Left kidney (tissue), 2 donors: ENCODE results near the gene BUB1B. TPM values are rescaled to one million over a fixed set of nuclear protein-coding genes. Genes with fewer than 3 reads are reported as not detected.

ENCODE experiments used
- DNase-seq: peaks from one replicate; pipeline ENCODE4 v3.0.0-alpha.2; 2013
- polyA plus RNA-seq: library from polyadenylated mRNA; unstranded; fragments of 120-200 nt; gene quantifications from one replicate; pipeline ENCODE4 v1.2.1, GENCODE V29; 2013; ENCODE audit not compliant: insufficient read length

Gene BUB1B
- polyA plus RNA-seq, 1 donor, result 45.9 TPM

GRCh38 chr15:40240619-40241221 lies 79.9 kb downstream of the BUB1B start:
- no peak for DNase-seq

DNA sequence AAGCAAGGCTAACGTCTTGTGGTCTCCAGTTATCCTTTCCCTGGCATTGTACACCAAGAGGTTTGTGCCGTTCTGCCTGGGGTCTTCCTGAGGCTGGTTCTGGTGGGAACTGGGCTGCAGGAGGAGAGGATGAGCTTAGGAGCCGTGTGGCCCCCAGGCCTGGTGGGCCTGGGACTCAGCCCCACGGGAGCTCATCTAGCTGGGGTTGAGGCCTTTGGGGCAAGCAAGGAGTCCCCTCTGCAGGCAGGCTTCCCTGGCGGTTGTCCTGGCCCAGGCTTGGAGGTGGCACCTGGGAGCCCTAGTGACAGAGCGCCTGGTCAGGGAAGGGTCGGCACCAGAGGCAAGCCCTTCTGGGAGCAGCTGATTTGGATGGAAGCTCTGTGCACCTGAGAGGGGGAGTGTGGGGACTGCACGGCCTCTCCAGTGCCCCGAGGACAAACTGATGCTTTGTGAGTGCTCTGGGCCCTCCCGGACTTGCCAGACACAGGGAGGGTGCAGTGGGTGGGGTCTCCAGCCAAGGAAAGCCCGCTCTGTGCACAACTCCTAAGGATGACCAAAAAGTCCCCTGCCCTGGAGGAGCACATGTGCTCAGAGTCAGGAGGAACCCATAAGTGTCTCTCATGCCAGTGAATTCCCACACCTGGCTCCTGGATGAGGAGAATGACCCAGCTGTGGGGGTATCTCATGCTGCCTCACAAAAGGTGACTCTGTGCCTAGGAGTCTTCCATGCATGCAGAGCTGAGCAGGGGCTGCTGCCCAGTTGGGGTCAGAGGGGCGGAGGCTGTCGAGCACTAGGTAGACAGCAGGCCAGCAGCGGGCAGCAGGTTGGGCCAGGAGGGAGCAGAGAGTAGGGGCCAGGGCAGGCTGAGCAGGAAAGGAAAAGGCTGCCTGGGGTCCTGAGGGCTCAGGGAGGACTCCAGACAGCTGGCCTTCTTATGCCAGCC lies 80.7 kb downstream of the BUB1B start:
- DNase-seq, result no peak

- no peak for DNase-seq
Measured at GRCh38 chr15:40242213-40242599, 81.3 kb downstream of the BUB1B start.

DNA sequence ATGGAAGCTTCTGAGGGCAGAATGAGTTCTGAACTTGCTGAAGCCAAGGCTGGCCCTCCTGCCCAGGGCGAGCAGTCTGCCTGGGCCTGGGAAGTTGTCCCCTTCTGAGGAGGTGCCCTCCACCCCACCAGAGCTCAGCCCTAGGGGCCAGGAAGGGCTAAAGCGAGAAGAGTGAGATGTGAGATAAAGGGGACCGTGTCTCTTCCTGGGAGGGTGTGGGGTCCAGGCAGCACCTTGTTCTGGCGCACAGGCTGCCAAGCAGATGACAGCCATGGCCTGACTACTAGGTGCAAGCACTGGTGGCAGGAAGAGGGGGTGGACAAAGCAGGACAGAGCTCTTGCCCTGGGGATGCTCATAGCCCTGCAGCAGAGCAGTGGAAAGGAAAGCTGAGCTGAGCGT lies 81.7 kb downstream of the BUB1B start:
- no peak for DNase-seq

- DNase-seq, result no peak
Measured at GRCh38 chr15:40243126-40243810, 82.4 kb downstream of the BUB1B start.

DNA sequence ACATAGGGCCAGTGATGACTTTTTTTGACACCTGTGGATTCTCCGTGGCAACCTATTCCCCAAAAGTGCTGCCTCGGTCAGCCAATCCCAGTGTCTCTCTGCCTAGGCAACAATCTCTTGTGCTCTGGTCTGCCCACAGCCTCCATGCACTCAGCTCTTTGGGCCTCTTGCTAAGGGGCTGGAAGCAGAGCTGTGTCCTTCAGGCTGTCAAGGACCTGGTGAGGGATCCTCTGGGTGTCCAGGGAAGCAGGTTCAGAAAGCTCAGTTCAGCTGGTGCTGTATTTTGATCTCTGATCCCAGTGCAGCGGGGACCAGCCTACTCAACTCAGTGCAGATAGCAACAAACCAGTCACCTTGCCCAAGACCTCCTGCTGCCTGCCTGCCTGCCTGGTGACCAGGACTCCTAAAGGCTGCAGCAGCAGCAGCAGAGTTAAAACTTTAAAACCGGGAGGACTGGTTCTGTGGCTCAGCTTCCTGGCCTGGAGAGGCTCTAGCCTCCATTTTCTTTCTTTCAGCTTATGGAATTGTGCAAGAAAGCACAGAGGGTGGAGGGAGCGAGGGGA lies 84.2 kb downstream of the BUB1B start:
- DNase-seq, result no peak

DNA sequence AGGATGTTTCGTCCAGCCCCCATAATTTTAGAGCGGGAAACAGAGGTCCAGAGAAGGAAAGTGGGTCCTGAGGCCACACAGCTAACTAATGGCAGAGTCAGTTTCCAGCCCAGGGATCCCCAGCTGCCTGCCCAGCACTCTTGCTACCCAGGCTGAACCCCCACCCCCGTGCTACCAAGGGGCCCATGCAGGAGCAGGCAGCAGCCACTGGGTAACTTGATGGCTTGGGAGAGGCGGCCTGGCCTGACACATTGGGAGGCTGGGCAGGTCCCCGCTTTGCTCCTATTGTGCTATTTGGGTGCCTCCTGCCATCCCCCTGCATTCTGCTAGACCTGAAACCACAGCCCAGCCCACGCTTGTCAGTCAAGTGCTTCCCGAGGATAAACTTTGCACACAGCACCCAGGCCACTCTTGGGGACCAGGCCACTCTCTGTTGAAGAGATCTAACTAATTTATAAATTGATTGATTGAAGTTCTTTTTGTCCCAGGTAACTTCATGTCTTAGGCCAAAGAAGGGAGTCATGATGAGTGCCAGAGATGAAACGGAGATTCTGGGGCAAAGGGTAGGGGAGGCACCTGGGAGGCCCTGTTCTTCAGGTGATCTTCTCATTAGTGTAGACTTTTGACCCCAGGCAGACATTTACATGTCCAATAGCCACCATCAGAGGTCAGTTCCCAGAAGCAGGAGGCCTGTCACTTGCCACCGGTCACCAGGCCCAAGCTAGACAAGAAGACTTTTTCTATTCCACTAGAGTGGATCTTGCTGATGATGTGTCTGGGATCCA lies 85.0 kb downstream of the BUB1B start:
- no peak for DNase-seq

- no peak for DNase-seq
Measured at GRCh38 chr15:40246496-40247280, 85.8 kb downstream of the BUB1B start.

DNA sequence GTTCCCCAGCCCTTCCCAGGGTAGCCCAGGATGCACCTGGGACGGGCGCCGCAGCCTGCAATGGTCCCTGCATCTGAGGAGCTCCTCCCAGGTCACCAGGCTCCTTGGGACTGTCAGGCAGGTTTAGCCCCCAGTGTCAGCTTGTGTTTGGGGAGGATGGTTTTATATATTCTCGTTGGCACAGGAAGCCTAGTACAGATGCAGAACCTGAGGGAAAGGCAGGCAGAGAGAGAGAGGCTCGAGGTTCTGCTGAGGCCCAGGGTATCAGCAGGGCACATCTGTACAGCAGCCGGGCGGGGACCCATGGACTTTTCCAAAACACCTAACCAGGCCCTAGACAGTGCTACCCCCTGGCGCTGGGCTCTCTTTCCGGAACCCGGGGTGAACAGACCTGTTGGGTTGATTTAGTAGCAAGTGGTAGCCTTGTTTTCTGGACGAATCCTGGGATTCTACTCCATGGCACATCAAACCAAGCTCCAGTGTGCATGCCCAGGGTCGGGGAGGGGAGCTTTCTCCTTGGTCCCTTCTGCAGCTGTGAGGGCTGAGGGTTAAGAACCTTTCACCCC lies 86.6 kb downstream of the BUB1B start:
- no peak for DNase-seq

DNA sequence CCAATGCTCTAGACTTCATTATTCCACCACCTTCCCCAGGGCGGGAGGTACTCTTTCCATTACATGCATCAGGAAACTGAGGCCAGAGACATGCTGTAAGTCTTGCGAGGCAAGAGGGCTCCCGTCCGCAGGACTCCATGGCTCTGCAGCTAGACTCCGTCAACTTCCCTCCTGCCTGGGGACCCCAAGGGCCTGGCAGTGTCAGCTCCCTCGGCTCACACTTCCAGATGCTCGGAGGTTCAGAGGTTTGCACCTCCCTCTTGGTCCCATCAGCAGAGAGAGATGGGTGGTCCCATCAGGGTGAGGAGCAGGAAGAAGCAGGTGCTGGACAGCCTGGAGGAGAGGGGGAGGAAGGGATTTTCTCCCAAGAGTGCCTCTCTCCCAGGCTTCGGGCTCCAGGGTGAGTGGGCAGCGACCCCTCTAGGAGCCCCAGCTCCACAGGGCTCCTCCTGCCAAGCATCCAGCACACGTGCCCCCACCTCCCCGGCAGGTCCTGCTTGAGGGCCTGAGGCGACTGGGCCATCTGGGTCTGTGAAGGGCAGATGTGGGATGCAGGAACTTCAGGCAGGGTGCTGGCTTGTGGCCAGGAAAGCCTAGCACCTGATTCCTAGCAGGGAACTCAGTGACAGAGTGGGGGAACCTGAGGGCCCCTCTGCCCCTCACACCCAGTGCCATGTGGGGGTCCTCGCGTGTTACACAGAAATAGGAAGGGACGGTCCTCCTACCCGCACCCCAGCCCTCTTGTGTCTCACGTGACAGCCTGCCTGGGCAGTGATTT lies 87.3 kb downstream of the BUB1B start:
- DNase-seq, result no peak

DNA sequence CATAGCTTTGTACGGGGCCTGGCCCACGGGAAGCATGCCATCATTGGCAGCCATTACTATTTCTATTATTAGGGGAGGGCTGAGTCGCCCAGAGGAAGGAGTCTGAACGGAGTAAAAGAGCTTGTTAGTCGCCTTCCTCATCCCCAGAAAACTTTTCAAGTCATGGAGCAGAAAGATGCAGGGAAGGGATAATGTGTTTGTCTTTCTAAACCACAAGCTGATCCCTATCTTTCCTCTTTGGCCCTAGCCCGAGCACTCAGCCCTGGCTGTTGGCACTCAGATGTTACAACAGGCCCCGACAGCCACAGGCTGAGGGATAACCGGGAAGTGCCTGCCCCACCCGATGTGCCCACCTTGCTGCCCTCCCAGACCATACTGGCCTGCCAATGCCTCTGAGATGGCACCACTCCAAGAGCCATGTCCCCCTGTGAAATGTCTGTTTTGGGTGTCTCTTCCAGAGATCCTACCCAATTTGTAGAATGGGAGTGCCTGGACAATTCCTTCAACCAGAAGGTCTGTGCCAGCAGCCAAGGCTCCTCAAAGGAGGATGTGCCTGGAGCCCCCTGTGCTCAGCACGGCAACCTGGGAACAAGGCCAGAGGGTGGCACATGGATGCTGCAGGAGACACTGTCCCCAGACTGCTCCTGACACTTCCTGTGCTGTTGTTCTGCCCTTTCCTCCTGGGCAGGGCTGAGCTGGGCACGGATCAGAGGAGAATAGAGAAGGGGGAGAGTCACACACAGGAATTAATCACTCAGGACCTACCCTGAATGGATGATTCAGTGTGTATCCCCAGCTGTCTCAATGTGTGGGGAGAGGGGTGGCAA lies 88.8 kb downstream of the BUB1B start:
- no peak for DNase-seq

DNA sequence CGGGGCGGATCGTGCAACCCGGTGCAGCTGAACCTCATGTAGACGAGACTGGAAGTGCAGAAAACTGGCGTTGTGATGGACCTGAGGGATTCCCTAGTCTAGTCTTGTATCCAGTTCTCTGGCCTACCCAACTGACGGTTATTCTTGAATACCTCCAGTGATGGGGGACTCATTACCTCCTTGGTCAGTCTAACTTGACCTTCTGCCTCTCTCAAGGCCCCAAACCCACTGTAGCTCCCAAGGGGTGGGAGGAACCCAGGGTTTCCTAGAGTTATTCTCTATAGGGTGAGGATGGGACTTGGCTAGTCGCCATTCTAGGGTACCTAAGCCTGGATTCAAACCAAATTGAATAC lies 89.4 kb downstream of the BUB1B start:
- DNase-seq, result no peak

- DNase-seq, result no peak
Measured at GRCh38 chr15:40250771-40251483, 90.1 kb downstream of the BUB1B start.

- no peak for DNase-seq
Measured at GRCh38 chr15:40251486-40252140, 90.7 kb downstream of the BUB1B start.

DNA sequence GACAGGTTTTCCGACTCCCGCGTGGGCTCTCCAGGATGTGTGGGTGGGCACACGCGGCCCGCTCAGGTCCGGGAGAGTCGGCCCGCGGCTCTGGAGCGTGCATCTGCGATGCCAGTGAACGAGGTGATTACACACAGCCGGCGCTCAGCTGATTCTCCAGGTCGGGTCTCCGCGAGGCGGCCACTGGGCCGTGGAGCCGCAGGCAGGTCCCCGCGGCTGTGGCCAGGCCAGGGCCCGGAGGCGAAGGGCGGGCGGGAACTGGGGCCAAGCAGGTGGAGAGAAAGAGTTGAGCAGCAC lies 91.2 kb downstream of the BUB1B start:
- no peak for DNase-seq

DNA sequence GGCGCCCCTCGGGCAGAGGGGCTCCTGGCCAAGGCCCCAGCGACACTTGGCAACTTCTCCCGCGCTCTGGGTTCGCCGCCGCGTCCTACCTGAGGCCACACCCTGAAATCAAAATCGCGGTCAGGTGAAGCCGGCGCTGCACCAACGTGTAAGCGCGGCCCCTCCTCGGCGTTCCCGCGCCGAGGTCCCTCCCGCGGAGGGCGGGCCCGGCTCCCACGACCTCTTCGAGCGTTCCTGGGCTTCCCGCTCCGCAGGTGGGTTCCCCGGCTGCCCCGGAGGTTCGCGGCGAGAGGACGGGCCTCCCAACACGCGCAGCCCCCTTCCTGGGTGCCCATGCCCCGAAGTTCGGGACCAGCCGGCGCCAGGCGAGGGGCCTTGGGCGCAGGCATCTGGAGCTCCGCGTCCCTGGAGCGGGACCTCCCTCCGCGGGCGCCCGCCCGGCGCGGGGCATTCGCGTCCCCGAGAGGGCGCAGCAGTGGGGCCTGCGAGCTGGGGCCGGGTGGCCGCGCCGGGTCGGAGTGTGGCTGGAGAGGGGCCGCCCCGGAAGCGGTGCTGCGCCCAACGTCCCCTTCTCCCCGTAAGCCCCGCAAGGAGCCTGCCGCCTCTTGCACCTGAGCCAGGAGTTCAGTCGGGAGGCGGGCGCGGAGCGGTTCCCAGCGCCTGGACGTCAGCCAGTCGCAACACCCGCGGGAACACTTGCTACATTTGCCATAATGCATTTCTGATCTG lies 91.7 kb downstream of the BUB1B start:
- DNase-seq, result no peak

GRCh38 chr15:40253167-40253790 lies 92.4 kb downstream of the BUB1B start:
- DNase-seq, result no peak
